Eye (tissue), 1 donor: ENCODE results near the gene C17orf107.

Experiments used
- DNase-seq: peaks from one replicate; pipeline ENCODE4 v3.0.0-alpha.2; 2015

The C17orf107 gene

GRCh38 chr17:4937553-4937952 lies 38.2 kb downstream of the C17orf107 start:
- no peak for DNase-seq

- DNase-seq, result no peak
Observed at GRCh38 chr17:4938069-4938491, 38.7 kb downstream of the C17orf107 start.

- DNase-seq, result no peak
Observed at GRCh38 chr17:4938688-4939545, 39.6 kb downstream of the C17orf107 start.

GRCh38 chr17:4939546-4939795 lies 40.1 kb downstream of the C17orf107 start:
- no peak for DNase-seq

- peak; percentile 100 for DNase-seq
Observed at GRCh38 chr17:4939796-4940554, 40.6 kb downstream of the C17orf107 start, which contains the start of the genes RNF167 and SLC25A11. Gene RNF167, plus strand, starts transcription at chr17:4940268. Its CDS starts 642 bp downstream, at chr17:4940910. Gene SLC25A11, minus strand, starts transcription at chr17:4940046. Its CDS starts 136 bp downstream, at chr17:4939910.

- no peak for DNase-seq
Observed at GRCh38 chr17:4940555-4941318, 41.4 kb downstream of the C17orf107 start.

- DNase-seq, result no peak
Observed at GRCh38 chr17:4941319-4941610, 41.9 kb downstream of the C17orf107 start.

- no peak for DNase-seq
Observed at GRCh38 chr17:4942760-4943508, 43.6 kb downstream of the C17orf107 start.

GRCh38 chr17:4944163-4944553 lies 44.8 kb downstream of the C17orf107 start:
- DNase-seq, result no peak

- no peak for DNase-seq
Observed at GRCh38 chr17:4944554-4945175, 45.3 kb downstream of the C17orf107 start.

GRCh38 chr17:4945176-4945943 lies 46.0 kb downstream of the C17orf107 start:
- DNase-seq, result peak; percentile 14

- no peak for DNase-seq
Observed at GRCh38 chr17:4945944-4946280, 46.6 kb downstream of the C17orf107 start.

GRCh38 chr17:4946312-4946976 lies 47.1 kb downstream of the C17orf107 start:
- no peak for DNase-seq

GRCh38 chr17:4947010-4947410 lies 47.7 kb downstream of the C17orf107 start:
- peak; percentile 12 for DNase-seq

- DNase-seq, result peak; percentile 81
Observed at GRCh38 chr17:4947411-4948165, 48.3 kb downstream of the C17orf107 start.

GRCh38 chr17:4948166-4948930 lies 49.0 kb downstream of the C17orf107 start, which contains the start of gene PFN1:
Gene PFN1, minus strand, starts transcription at chr17:4948530. Its CDS starts 136 bp downstream, at chr17:4948394.
- DNase-seq, result peak; percentile 94

GRCh38 chr17:4948931-4949320 lies 49.6 kb downstream of the C17orf107 start:
- DNase-seq, result peak; percentile 92

GRCh38 chr17:4949321-4950074 lies 50.2 kb downstream of the C17orf107 start:
- peak; percentile 83 for DNase-seq
